Activated T-cell treated with anti-CD3 and anti-CD28 coated beads for 48 hours (primary cell): ENCODE results near the gene ATG16L2.
"Not testable (repeated sequence)": the region's sequence is repeated elsewhere in the genome, so short reads cannot be mapped to it uniquely, and the experiment has no call there.

Source experiments
- DNase-seq: peaks from one replicate; pipeline ENCODE4 v3.0.0-alpha.2; 2020; ENCODE audit warnings: low read depth

ATG16L2 gene

DNA sequence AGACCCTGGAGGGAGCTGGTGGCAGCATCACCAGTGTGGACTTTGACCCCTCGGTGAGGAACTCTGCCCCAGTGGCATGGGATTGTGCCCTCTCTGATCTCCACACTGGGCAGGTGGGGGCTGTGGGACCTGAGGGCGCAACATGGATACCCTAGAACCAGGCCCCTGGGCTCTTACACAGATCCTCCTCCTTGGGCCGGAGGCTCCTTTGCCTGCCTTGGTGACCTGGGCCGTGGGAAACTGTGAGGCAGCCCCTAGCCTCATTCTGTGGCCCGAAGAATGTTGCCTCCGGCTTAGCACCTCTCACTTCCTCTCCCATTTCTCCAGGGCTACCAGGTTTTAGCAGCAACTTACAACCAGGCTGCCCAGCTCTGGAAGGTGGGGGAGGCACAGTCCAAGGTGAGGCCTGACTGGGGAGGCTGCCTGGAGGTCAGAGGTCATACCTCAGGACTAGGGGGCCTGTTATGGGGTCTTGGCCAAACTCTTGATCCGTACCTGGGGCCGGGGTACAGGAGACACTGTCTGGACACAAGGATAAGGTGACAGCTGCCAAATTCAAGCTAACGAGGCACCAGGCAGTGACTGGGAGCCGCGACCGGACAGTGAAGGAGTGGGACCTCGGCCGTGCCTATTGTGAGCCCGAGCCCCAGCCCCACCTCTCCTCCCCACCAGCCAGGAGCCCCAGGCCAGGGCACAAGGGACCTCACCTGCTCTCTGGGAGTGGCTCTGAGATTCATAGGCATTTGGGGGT lies 12.2 kb downstream of the ATG16L2 start:
- no peak for DNase-seq

DNA sequence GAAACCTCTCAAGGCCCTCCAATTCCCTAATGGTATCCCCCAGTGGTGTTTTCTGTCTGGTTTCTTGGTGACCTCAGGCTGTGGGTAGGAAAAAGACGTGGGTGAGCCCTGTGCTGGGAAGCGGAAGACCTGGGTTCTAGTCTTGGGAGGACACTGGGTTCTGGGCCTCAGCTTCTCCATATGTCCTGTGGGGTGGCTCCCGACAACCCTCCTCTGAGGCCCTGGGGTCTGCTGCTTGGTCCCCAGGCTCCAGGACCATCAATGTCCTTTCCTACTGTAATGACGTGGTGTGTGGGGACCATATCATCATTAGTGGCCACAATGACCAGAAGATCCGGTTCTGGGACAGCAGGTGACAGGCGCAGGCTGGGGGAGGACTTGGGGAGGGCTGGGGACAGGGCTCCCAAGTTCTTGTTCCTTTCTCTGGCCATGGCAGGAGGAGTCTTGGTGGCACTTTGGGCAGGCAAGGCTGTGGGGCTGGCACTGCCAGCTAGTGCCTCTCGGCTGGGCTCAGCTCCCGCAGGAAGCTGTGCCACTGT lies 12.8 kb downstream of the ATG16L2 start:
- no peak for DNase-seq

DNA sequence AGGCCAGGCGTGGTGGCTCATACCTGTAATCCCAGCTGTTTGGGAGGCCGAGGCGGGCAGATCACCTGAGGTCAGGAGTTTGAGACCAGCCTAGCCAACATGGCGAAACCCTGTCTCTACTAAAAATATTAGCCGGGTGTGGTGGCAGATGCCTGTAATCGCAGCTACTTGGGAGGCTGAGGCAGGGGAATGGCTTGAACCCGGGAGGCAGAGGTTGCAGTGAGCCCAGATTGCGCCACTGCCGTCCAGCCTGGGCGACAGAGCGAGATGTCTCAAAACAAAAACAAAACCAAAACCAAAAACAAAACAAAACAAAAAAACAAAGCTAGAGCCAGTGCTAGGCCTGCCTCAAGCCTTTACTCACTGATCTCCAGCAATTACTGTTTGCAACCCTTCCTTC lies 13.4 kb downstream of the ATG16L2 start:
- not testable (repeated sequence) for DNase-seq

DNA sequence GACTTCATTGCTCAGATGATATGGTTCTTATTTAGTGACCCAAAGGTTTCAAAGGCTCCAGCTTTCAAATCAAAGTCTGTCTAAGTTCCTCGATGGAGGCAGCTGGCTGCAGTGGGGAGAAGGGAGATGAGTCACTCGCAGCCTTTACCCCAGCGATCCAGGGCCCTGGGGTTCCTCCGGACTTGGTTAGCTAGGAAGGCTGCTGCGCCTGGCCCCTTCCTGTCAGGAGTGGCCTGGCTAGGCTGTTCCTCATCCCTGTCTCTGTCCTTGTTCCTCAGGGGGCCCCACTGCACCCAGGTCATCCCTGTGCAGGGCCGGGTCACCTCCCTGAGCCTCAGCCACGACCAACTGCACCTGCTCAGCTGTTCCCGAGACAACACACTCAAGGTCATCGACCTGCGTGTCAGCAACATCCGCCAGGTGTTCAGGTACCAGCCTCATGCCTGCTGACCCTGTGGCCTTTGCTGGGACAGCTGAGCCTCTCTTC lies 13.9 kb downstream of the ATG16L2 start:
- DNase-seq = no peak

- no peak for DNase-seq
These were observed 14.5 kb downstream of the ATG16L2 start for GRCh38 chr11:72828692-72829101.

- no peak for DNase-seq
These were observed 15.0 kb downstream of the ATG16L2 start for GRCh38 chr11:72829178-72829577.

GRCh38 chr11:72829884-72830533 lies 15.8 kb downstream of the ATG16L2 start:
- DNase-seq = no peak

GRCh38 chr11:72831521-72832300 lies 17.5 kb downstream of the ATG16L2 start:
- no peak for DNase-seq

GRCh38 chr11:72832301-72833082 lies 18.3 kb downstream of the ATG16L2 start:
- no peak for DNase-seq

DNA sequence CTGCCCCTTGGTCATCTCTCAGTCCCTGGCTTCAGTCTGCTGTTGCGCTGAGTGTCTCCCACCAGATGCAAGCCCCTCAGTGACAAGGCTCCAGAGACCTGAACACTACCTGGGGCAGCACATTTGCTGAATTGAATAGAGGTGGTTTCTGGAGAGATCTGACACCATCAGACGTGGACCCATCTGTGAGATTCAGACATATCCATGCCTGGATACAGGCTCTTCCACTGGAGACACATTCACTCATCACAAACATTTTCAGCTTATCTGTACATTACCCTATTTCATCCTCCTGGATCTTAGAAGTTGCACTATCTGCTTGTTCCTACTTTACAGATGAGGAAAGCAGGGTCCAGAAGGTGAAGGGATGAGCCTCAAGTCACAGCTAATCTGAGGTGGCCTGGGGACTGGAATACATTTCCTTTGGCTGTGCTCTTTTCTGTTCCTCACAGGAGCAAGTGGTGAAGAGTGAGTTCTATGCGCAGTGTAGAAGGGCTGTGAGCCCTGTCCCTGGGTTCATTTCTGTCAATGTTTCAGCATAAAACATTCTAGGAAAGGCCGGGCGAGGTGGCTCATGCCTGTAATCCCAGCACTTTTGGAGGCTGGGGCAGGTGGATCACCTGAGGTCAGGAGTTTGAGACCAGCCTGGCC lies 19.0 kb downstream of the ATG16L2 start:
- no peak for DNase-seq

GRCh38 chr11:72833811-72834493 lies 19.7 kb downstream of the ATG16L2 start:
- DNase-seq = no peak

DNA sequence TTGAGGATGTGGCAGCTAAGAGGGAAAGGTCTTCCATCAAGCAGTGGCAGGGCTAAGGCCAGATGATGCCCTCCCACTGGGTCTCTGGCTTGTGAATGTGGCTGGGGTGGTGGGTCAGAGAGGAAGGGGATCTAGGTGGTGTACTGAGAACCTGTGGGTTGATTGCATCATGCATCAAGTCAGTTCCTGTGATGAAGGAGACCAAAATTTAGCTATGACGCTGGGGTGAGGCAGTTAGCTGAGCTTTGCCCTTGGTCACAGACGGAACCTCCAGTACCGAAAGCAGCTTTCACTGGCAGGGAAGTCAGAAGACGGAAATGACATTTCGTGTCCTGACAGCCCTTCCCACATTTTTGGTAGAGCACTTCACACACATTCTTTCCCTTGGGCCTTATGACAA lies 20.7 kb downstream of the ATG16L2 start:
- DNase-seq = no peak

- DNase-seq = no peak
These were observed 21.9 kb downstream of the ATG16L2 start for GRCh38 chr11:72836111-72836510.

- no peak for DNase-seq
These were observed 24.6 kb downstream of the ATG16L2 start for GRCh38 chr11:72838691-72839305.

- DNase-seq = no peak
These were observed 26.6 kb downstream of the ATG16L2 start for GRCh38 chr11:72840780-72841179.

DNA sequence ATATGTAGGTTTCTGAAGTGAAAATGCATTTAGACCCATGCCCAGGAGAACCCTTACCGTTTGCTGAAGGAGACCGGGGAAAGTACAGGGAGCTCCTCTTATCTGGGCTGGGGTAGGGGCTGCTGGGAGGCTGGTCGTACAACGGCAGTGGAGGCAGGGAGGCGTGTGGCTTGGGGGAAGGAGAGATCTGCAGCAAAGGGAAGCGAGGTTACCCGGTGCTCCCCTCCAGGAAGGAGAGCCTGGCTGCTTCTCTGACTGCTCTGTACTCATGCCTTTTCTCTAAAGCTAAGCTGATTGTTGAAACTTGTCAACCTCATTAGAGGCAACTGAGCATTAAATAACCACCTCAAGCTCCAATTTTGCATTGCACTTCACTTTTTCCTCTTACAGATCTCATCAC lies 27.2 kb downstream of the ATG16L2 start:
- DNase-seq = no peak

GRCh38 chr11:72842126-72842525 lies 27.9 kb downstream of the ATG16L2 start:
- no peak for DNase-seq

GRCh38 chr11:72842653-72843330 lies 28.6 kb downstream of the ATG16L2 start:
- DNase-seq = no peak

DNA sequence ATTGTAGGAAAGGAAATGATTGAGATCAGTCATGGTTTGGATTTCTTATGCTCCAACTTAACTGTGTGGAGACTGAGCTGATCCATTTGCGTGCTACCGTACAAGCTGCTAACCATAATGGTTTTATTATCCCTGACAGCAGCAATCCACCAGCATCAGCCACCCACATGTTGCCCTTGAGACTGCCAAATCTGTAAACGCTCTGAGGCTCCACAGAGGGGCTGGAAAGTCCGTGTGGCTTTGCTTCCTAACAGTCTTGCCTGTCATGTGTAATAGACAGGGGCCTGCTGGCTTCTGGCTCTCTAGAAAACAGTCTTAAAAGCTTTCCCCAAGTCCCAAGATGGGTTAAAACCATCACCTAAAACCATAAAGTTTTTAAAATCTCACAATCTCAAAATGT lies 30.1 kb downstream of the ATG16L2 start:
- no peak for DNase-seq
